HEK293T (cell line): Measurements from ENCODE around the gene MUC21.

Source experiments
- BHLHE40 ChIP-seq: fragments of 450-650 bp; IDR thresholded peaks from 2 replicates; pipeline ENCODE4 v1.6.1; 2016; ENCODE audit warnings: mild to moderate bottlenecking, moderate library complexity, borderline replicate concordance
- CTBP1 ChIP-seq: fragments of 450-650 bp; IDR thresholded peaks from 2 replicates; pipeline ENCODE4 v1.6.1; 2016; ENCODE audit warnings: borderline replicate concordance
- ELF4 ChIP-seq: fragments of 450-650 bp; IDR thresholded peaks from 2 replicates; pipeline ENCODE4 v1.6.1; 2017; ENCODE audit warnings: antibody characterized with exemption
- FOXA1 ChIP-seq: fragments of 450-650 bp; IDR thresholded peaks from 2 replicates; pipeline ENCODE4 v1.6.1; 2016; ENCODE audit warnings: mild to moderate bottlenecking
- FOXK2 ChIP-seq: fragments of 450-650 bp; IDR thresholded peaks from 2 replicates; pipeline ENCODE4 v1.6.1; 2016; ENCODE audit warnings: mild to moderate bottlenecking
- FOXM1 ChIP-seq: fragments of 450-650 bp; IDR thresholded peaks from 2 replicates; pipeline ENCODE4 v1.6.1; 2017; ENCODE audit warnings: mild to moderate bottlenecking, borderline replicate concordance
- HDGF ChIP-seq: fragments of 450-650 bp; IDR thresholded peaks from 2 replicates; pipeline ENCODE4 v1.6.1; 2017; ENCODE audit warnings: antibody characterized with exemption, borderline replicate concordance
- LEF1 ChIP-seq: fragments of 450-650 bp; IDR thresholded peaks from 2 replicates; pipeline ENCODE4 v1.6.1; 2017; ENCODE audit warnings: mild to moderate bottlenecking, borderline replicate concordance
- PKNOX1 ChIP-seq: fragments of 450-650 bp; IDR thresholded peaks from 2 replicates; pipeline ENCODE4 v1.6.1; 2016
- SP1 ChIP-seq: fragments of 450-650 bp; IDR thresholded peaks from 2 replicates; pipeline ENCODE4 v1.6.1; 2017
- SUZ12 ChIP-seq: fragments of 450-650 bp; IDR thresholded peaks from 2 replicates; pipeline ENCODE4 v1.6.1; 2016; ENCODE audit warnings: mild to moderate bottlenecking
- TARDBP ChIP-seq: fragments of 450-650 bp; IDR thresholded peaks from 2 replicates; pipeline ENCODE4 v1.6.1; 2016

GRCh38 chr6:30957716-30958115, 25.8 kb upstream of the MUC21 start:
- TF ChIP-seq SP1 (no peak), SUZ12 (no peak), TARDBP (no peak), ELF4 (no peak), FOXK2 (no peak), FOXM1 (no peak), BHLHE40 (no peak), HDGF (no peak), LEF1 (no peak), CTBP1 (no peak), PKNOX1 (no peak), FOXA1 (no peak)
